HepG2 (cell line): ENCODE measurements around the gene TMEM41A. TPM values are rescaled to one million over a fixed set of nuclear protein-coding genes. Genes with fewer than 3 reads are reported as not detected.

ENCODE experiments used
- ATF7 ChIP-seq, 2 experiments: fragments of 450-650 bp in 1 of 2; sonication (generic) in 1 of 2; formaldehyde crosslinking in 1 of 2; IDR thresholded peaks; 2 replicates each; pipeline versions ENCODE4 v1.4.0 to v1.6.1; 2016 to 2020; ENCODE audit warnings: antibody characterized with exemption in 1 of 2, mild to moderate bottlenecking in 1 of 2, missing genetic modification reagents in 1 of 2
- GZF1 ChIP-seq: sonication (generic); formaldehyde crosslinking; IDR thresholded peaks from 2 replicates; pipeline ENCODE4 v1.5.1; 2020; ENCODE audit warnings: mild to moderate bottlenecking, missing genetic modification reagents
- HDAC2 ChIP-seq: sonication (generic); formaldehyde crosslinking; IDR thresholded peaks from 2 replicates; pipeline ENCODE4 v1.4.0; 2020; ENCODE audit warnings: missing genetic modification reagents
- NFRKB ChIP-seq: fragments of 450-650 bp; IDR thresholded peaks from 2 replicates; pipeline ENCODE4 v1.6.1; 2017
- RORA ChIP-seq: sonication (generic); formaldehyde crosslinking; IDR thresholded peaks from 2 replicates; pipeline ENCODE4 v1.5.0; 2020; ENCODE audit warnings: mild to moderate bottlenecking, missing genetic modification reagents, moderate library complexity
- U2AF2 ChIP-seq: fragments of 200-400 bp; formaldehyde crosslinking; IDR thresholded peaks from 2 replicates; pipeline ENCODE4 v1.6.1; 2017; ENCODE audit warnings: low read depth, mild to moderate bottlenecking, low read length
- ZMAT5 ChIP-seq: sonication (generic); formaldehyde crosslinking; IDR thresholded peaks from 2 replicates; pipeline ENCODE4 v1.5.0; 2020; ENCODE audit warnings: mild to moderate bottlenecking, low read depth, missing genetic modification reagents, borderline replicate concordance
- ZNF274 ChIP-seq: sonication (generic); formaldehyde crosslinking; IDR thresholded peaks from 2 replicates; pipeline ENCODE4 v1.5.1; 2020; ENCODE audit warnings: mild to moderate bottlenecking, missing genetic modification reagents
- ZNF484 ChIP-seq: sonication (generic); formaldehyde crosslinking; IDR thresholded peaks from 2 replicates; pipeline ENCODE4 v1.5.1; 2020; ENCODE audit warnings: mild to moderate bottlenecking, low read depth, missing genetic modification reagents, borderline replicate concordance
- ZNF570 ChIP-seq: sonication (generic); formaldehyde crosslinking; IDR thresholded peaks from 2 replicates; pipeline ENCODE4 v1.4.0; 2020; ENCODE audit warnings: mild to moderate bottlenecking, missing genetic modification reagents, borderline replicate concordance
- ZNF609 ChIP-seq: sonication (generic); formaldehyde crosslinking; IDR thresholded peaks from 2 replicates; pipeline ENCODE4 v1.4.0; 2020; ENCODE audit warnings: mild to moderate bottlenecking, missing genetic modification reagents, borderline replicate concordance
- ZNF747 ChIP-seq: sonication (generic); formaldehyde crosslinking; IDR thresholded peaks from 2 replicates; pipeline ENCODE4 v1.8.1; 2023; ENCODE audit warnings: missing genetic modification reagents, mild to moderate bottlenecking, borderline replicate concordance
- ZNF749 ChIP-seq: sonication (generic); formaldehyde crosslinking; IDR thresholded peaks from 2 replicates; pipeline ENCODE4 v1.8.0; 2022; ENCODE audit warnings: mild to moderate bottlenecking, missing genetic modification reagents, moderate library complexity, borderline replicate concordance
- polyA plus RNA-seq, 8 experiments: library from polyadenylated mRNA; depleted of rRNA in 3 of 8; stranded (reverse) in 7 of 8; unstranded in 1 of 8; fragments of >200 nt; fragmentation: Illumina TruSeq in 4 of 8; extraction: Trizol in 4 of 8; gene quantifications; 2 replicates each; pipeline versions ENCODE4 v1.2.1 to v1.2.3, GENCODE V29; 2011 to 2016; ENCODE audit warnings: low read depth in 4 of 8, missing spikeins in 1 of 8, mixed read lengths in 1 of 8; ENCODE audit not compliant: insufficient read depth in 1 of 8
- total RNA-seq, 5 experiments: library from RNA; depleted of rRNA; stranded (reverse); fragments of >200 nt; fragmentation: Illumina TruSeq; extraction: Trizol; gene quantifications; 2 replicates each; pipeline ENCODE4 v1.2.3, GENCODE V29; 2016; ENCODE audit warnings: low read depth in 1 of 5
- TF ChIP-seq, protein P1 (sequence below): sonication (generic); formaldehyde crosslinking; IDR thresholded peaks from 2 replicates; pipeline ENCODE4 v1.4.0; 2020; ENCODE audit warnings: low read depth, missing genetic modification reagents
- TF ChIP-seq, protein P2 (sequence below), 2 experiments: fragments of 450-650 bp in 1 of 2; sonication (generic) in 1 of 2; formaldehyde crosslinking; IDR thresholded peaks; 2 replicates each; pipeline versions ENCODE4 v1.5.0 to v1.8.0; 2020 to 2022; ENCODE audit warnings: mild to moderate bottlenecking in 1 of 2, missing genetic modification reagents in 1 of 2

Gene TMEM41A
- total and polyA plus RNA-seq, 2 of the 13 experiments (the other 11 are each of a cell fraction or from before 2014, with no cell fraction given) = 30.0 to 40.0 TPM

GRCh38 chr3:185498503-185499396 is at the start of gene TMEM41A (continued):
- peak; percentile 12; the same call in 1 of the 2 replicates for TF ChIP-seq ZNF609
- TF ChIP-seq HDAC2 (CRISPR knock-in tag) = peak; percentile 86
- no peak for TF ChIP-seq ATF7 (IDR thresholded peaks at IDR 0.05)
- no peak for TF ChIP-seq ATF7 (CRISPR knock-in tag; IDR thresholded peaks at IDR 0.05)
- TF ChIP-seq RORA = no peak
- TF ChIP-seq ZNF749 (CRISPR knock-in tag) = no peak; the same call in 1 of the 2 replicates
- no peak for TF ChIP-seq U2AF2
- no peak for TF ChIP-seq ZMAT5 (CRISPR knock-in tag)
- peak; percentile 55; the same call in 1 of the 2 replicates for TF ChIP-seq ZNF484
- peak; percentile 92 for TF ChIP-seq ZNF274
- TF ChIP-seq, protein P1, sequence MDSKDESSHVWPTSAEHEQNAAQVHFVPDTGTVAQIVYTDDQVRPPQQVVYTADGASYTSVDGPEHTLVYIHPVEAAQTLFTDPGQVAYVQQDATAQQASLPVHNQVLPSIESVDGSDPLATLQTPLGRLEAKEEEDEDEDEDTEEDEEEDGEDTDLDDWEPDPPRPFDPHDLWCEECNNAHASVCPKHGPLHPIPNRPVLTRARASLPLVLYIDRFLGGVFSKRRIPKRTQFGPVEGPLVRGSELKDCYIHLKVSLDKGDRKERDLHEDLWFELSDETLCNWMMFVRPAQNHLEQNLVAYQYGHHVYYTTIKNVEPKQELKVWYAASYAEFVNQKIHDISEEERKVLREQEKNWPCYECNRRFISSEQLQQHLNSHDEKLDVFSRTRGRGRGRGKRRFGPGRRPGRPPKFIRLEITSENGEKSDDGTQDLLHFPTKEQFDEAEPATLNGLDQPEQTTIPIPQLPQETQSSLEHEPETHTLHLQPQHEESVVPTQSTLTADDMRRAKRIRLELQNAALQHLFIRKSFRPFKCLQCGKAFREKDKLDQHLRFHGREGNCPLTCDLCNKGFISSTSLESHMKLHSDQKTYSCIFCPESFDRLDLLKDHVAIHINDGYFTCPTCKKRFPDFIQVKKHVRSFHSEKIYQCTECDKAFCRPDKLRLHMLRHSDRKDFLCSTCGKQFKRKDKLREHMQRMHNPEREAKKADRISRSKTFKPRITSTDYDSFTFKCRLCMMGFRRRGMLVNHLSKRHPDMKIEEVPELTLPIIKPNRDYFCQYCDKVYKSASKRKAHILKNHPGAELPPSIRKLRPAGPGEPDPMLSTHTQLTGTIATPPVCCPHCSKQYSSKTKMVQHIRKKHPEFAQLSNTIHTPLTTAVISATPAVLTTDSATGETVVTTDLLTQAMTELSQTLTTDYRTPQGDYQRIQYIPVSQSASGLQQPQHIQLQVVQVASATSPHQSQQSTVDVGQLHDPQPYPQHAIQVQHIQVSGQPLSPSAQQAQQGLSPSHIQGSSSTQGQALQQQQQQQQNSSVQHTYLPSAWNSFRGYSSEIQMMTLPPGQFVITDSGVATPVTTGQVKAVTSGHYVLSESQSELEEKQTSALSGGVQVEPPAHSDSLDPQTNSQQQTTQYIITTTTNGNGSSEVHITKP = peak; percentile 76
- TF ChIP-seq GZF1 (CRISPR knock-in tag) = peak; percentile 59; the same call in 1 of the 2 replicates
- no peak for TF ChIP-seq NFRKB
- peak; percentile 86; the same call in 1 of the 2 replicates for TF ChIP-seq ZNF747 (CRISPR knock-in tag)
- TF ChIP-seq ZNF570 (CRISPR knock-in tag) = no peak; the same call in 1 of the 2 replicates
- TF ChIP-seq, protein P2, sequence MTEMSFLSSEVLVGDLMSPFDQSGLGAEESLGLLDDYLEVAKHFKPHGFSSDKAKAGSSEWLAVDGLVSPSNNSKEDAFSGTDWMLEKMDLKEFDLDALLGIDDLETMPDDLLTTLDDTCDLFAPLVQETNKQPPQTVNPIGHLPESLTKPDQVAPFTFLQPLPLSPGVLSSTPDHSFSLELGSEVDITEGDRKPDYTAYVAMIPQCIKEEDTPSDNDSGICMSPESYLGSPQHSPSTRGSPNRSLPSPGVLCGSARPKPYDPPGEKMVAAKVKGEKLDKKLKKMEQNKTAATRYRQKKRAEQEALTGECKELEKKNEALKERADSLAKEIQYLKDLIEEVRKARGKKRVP (CRISPR knock-in tag; IDR thresholded peaks at IDR 0.05) = no peak; a peak in 2 of 4 replicates
